Measurements from ENCODE around the gene ADH7. TPM values are rescaled to one million over a fixed set of nuclear protein-coding genes. Genes with fewer than 3 reads are reported as not detected.
A peak's percentile ranks its signal among the peaks of the same experiment; 100 is the strongest.

Gene ADH7
- total RNA-seq, 1 experiment from 2014 or later: not detected

GRCh38 chr4:99408346-99408745 is 26.8 kb downstream of the ADH7 start:
- H3K27ac ChIP-seq (ENCODE audit: low read depth, low read length, poor library complexity, severe bottlenecking): no peak overlapping the region
- H3K36me3 ChIP-seq (ENCODE audit: insufficient read depth, low read length, poor library complexity, severe bottlenecking): no peaks in the 10 kb centered on the region
- TF ChIP-seq EZH2 (IDR thresholded peaks at IDR 0.05; ENCODE audit: borderline replicate concordance, low read depth, low read length, poor library complexity, severe bottlenecking) (no peak), CTCF (conservative IDR thresholded peaks at IDR 0.05; ENCODE audit: low read depth, low read length) (no peak)
- no peaks in the 10 kb centered on the region for H3K9me3 ChIP-seq (ENCODE audit: low read depth, low read length, poor library complexity, severe bottlenecking)
- intact Hi-C loops (cut with micrococcal nuclease; ENCODE audit: unreplicated experiment): loop anchor here (5.0 to 10.0 kb wide), 2 partner anchors 206 to 944 kb away; no protein-coding TSS in a partner anchor
- H3K4me1 ChIP-seq (ENCODE audit: insufficient read depth, low read length, poor library complexity, severe bottlenecking): no peaks in the 10 kb centered on the region
- ChIA-PET POLR2A (ENCODE audit: low non-redundant PET) (no interaction called here), CTCF (no interaction called here)
- DNase-seq (ENCODE audit: low spot score): no peak
- no TSS peak for BruUV-seq (replicated peaks)
- H3K4me3 ChIP-seq (ENCODE audit: low read depth, low read length, poor library complexity, severe bottlenecking): no peak overlapping the region
- H3K27me3 ChIP-seq (replicated peaks; ENCODE audit: insufficient read depth, low read depth, low read length, poor library complexity): no peaks in the 10 kb centered on the region

GRCh38 chr4:99405433-99406115 is 29.6 kb downstream of the ADH7 start:
- Histone ChIP-seq H3K4me1 (ENCODE audit: insufficient read depth, low read length, poor library complexity, severe bottlenecking) (no peaks in the 10 kb centered on the region), H3K36me3 (ENCODE audit: insufficient read depth, low read length, poor library complexity, severe bottlenecking) (no peaks in the 10 kb centered on the region), H3K9me3 (ENCODE audit: low read depth, low read length, poor library complexity, severe bottlenecking) (no peaks in the 10 kb centered on the region), H3K27ac (ENCODE audit: low read depth, low read length, poor library complexity, severe bottlenecking) (no peak overlapping the region), H3K4me3 (ENCODE audit: low read depth, low read length, poor library complexity, severe bottlenecking) (no peak overlapping the region), H3K27me3 (replicated peaks; ENCODE audit: insufficient read depth, low read depth, low read length, poor library complexity) (no peaks in the 10 kb centered on the region)
- TF ChIP-seq CTCF (conservative IDR thresholded peaks at IDR 0.05; ENCODE audit: low read depth, low read length) (peak; percentile 85), EZH2 (IDR thresholded peaks at IDR 0.05; ENCODE audit: borderline replicate concordance, low read depth, low read length, poor library complexity, severe bottlenecking) (no peak)
- intact Hi-C loops (cut with micrococcal nuclease; ENCODE audit: unreplicated experiment): loop anchor here (1.0 to 10.0 kb wide), 5 partner anchors 203 to 1255 kb away; no protein-coding TSS in a partner anchor
- POLR2A ChIA-PET (ENCODE audit: low non-redundant PET): no interaction called here
- no TSS peak for BruUV-seq (replicated peaks)
- DNase-seq (ENCODE audit: low spot score): peak; percentile 70
- CTCF ChIA-PET: interaction anchor here (0.6 to 0.9 kb wide), 2 partner anchors 350 to 698 kb away, joined by 3 to 4 read pairs; no protein-coding TSS in a partner anchor

GRCh38 chr4:99404595-99405287 is 30.4 kb downstream of the ADH7 start:
- POLR2A ChIA-PET (ENCODE audit: low non-redundant PET): no interaction called here
- TF ChIP-seq EZH2 (IDR thresholded peaks at IDR 0.05; ENCODE audit: borderline replicate concordance, low read depth, low read length, poor library complexity, severe bottlenecking) (no peak), CTCF (conservative IDR thresholded peaks at IDR 0.05; ENCODE audit: low read depth, low read length) (no peak)
- Histone ChIP-seq H3K4me3 (ENCODE audit: low read depth, low read length, poor library complexity, severe bottlenecking) (no peak overlapping the region), H3K9me3 (ENCODE audit: low read depth, low read length, poor library complexity, severe bottlenecking) (no peaks in the 10 kb centered on the region), H3K27ac (ENCODE audit: low read depth, low read length, poor library complexity, severe bottlenecking) (no peak overlapping the region), H3K4me1 (ENCODE audit: insufficient read depth, low read length, poor library complexity, severe bottlenecking) (no peaks in the 10 kb centered on the region), H3K36me3 (ENCODE audit: insufficient read depth, low read length, poor library complexity, severe bottlenecking) (no peaks in the 10 kb centered on the region), H3K27me3 (replicated peaks; ENCODE audit: insufficient read depth, low read depth, low read length, poor library complexity) (no peaks in the 10 kb centered on the region)
- no TSS peak for BruUV-seq (replicated peaks)
- intact Hi-C loops (cut with micrococcal nuclease; ENCODE audit: unreplicated experiment): loop anchor here (1.0 to 10.0 kb wide), 5 partner anchors 202 to 1254 kb away; no protein-coding TSS in a partner anchor
- CTCF ChIA-PET: interaction anchor here (0.6 to 0.9 kb wide), 2 partner anchors 349 to 699 kb away, joined by 3 to 4 read pairs; no protein-coding TSS in a partner anchor
- DNase-seq (ENCODE audit: low spot score): no peak

Data from A673 (cell line).